GM12878 (cell line): ENCODE data around the gene NUBPL.

Experiments used
- CHD2 ChIP-seq: IDR thresholded peaks from 2 replicates; pipeline ENCODE4 v1.6.1; 2011; ENCODE audit warnings: low read depth, low read length, improper control_type of control experiment, borderline replicate concordance
- CTCF ChIP-seq, 3 experiments: IDR thresholded peaks in 2 of 3; conservative IDR thresholded peaks in 1 of 3; 2 replicates each; pipeline ENCODE4 v1.5.1; 2011; ENCODE audit warnings: low read depth in 3 of 3, low read length in 3 of 3, mild to moderate bottlenecking in 3 of 3, control low read depth in 2 of 3, moderate library complexity in 2 of 3, inconsistent platforms in 1 of 3, mixed read lengths in 1 of 3; ENCODE audit not compliant: control insufficient read depth in 2 of 3, insufficient read depth in 1 of 3; ENCODE audit errors: extremely low read depth in 1 of 3
- EP300 ChIP-seq, 2 experiments: fragments of 150-350 bp in 1 of 2; IDR thresholded peaks; 2 replicates each; pipeline ENCODE4 v1.6.1; 2011 to 2012; ENCODE audit warnings: low read depth in 2 of 2, low read length in 2 of 2, borderline replicate concordance in 1 of 2, improper control_type of control experiment in 1 of 2, inconsistent platforms in 1 of 2; ENCODE audit not compliant: control insufficient read depth in 1 of 2
- JUNB ChIP-seq: IDR thresholded peaks from 2 replicates; pipeline ENCODE4 v1.6.1; 2016; ENCODE audit warnings: antibody characterized with exemption, mild to moderate bottlenecking
- NFIC ChIP-seq: IDR thresholded peaks from 2 replicates; pipeline ENCODE4 v1.6.1; 2012; ENCODE audit warnings: low read depth, mild to moderate bottlenecking, inconsistent platforms, low read length, moderate library complexity
- SMC3 ChIP-seq: IDR thresholded peaks from 2 replicates; pipeline ENCODE4 v1.6.1; 2011; ENCODE audit warnings: low read length, improper control_type of control experiment, borderline replicate concordance
- SUPT20H ChIP-seq: IDR thresholded peaks from 2 replicates; pipeline ENCODE4 v1.6.1; 2011; ENCODE audit warnings: low read depth, mild to moderate bottlenecking, low read length, moderate library complexity, borderline replicate concordance; ENCODE audit not compliant: control insufficient read depth
- ZBTB4 ChIP-seq: fragments of 450-650 bp; formaldehyde crosslinking; IDR thresholded peaks from 2 replicates; pipeline ENCODE4 v1.4.0; 2022; ENCODE audit warnings: mild to moderate bottlenecking, moderate library complexity

GRCh38 chr14:31884238-31884637 is 323.0 kb downstream of the NUBPL start:
- TF ChIP-seq SMC3 (no peak), CTCF (IDR thresholded peaks at IDR 0.05 in 2 of 3, conservative IDR thresholded peaks at IDR 0.05 in 1 of 3; ENCODE audit: control insufficient read depth in 2 of 3, extremely low read depth in 1 of 3, insufficient read depth in 1 of 3, low read depth in 3 of 3, low read length in 3 of 3) (no peak), EP300 (IDR thresholded peaks at IDR 0.05; ENCODE audit: borderline replicate concordance in 1 of 2, control insufficient read depth in 1 of 2, low read depth in 2 of 2, low read length in 2 of 2) (no peak), CHD2 (no peak), ZBTB4 (CRISPR knock-in tag) (no peak), SUPT20H (no peak), NFIC (no peak), JUNB (no peak)
